Body of pancreas (tissue), 4 donors: ENCODE measurements around the gene GALNT7.

Experiments used
- POLR2A ChIP-seq, 3 donors: fragments of 450-650 bp; IDR thresholded peaks; one replicate each; pipeline ENCODE4 v1.6.1; 2016; ENCODE audit warnings: antibody characterized with exemption in 3 of 3, mild to moderate bottlenecking in 2 of 3
- TF ChIP-seq, protein P1 (sequence below), 7 experiments: fragments of 450-650 bp in 4 of 7; fragments of 200-600 bp in 3 of 7; sonication (generic) in 3 of 7; IDR thresholded peaks; one replicate each; pipeline ENCODE4 v1.5.1; 2016 to 2019; ENCODE audit warnings: antibody characterized with exemption in 7 of 7

DNA sequence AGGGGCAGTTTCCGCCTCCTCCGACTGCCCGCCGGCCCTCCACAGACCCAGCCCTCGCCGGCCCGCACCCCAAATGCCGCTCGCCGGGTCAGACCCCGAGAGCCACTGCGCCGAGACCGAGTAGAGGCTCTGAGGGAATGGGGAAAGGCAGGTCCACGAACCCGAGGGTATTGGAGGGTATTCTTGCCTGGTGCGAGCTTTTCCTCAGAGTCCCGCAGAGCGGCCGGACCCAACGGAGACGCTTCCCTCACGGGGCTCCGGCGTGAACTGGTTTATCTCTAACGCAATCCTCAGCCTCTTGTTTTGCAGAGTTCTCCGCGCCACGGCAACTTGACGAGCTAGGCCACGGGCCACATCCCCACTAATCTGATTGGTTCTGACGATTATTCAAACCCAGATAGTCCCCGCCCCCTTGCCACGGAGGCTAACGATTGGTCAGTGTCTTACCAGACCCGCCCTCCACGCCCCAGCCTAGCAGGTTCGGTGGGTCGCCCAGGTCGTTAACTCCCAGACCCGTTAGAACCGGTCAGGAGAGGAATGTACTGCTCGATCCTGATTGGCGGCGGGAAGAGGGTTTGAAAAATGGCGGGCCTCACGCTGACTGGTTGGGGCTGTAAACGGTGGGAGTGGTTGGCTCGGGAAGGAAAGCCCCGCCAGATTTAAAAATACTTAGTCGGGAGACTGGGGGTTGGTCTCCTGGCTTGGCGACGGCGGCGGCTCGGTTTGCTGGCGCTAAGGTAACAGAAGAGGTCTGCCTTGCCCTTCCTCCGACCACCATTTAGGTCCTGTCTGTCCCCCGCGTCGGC lies 165.7 kb downstream of the GALNT7 start, which contains the start of gene HMGB2:
- TF ChIP-seq POLR2A (IDR thresholded peaks at IDR 0.05), result peak; percentile 83 to 99 (median 98)
- TF ChIP-seq, protein P1, sequence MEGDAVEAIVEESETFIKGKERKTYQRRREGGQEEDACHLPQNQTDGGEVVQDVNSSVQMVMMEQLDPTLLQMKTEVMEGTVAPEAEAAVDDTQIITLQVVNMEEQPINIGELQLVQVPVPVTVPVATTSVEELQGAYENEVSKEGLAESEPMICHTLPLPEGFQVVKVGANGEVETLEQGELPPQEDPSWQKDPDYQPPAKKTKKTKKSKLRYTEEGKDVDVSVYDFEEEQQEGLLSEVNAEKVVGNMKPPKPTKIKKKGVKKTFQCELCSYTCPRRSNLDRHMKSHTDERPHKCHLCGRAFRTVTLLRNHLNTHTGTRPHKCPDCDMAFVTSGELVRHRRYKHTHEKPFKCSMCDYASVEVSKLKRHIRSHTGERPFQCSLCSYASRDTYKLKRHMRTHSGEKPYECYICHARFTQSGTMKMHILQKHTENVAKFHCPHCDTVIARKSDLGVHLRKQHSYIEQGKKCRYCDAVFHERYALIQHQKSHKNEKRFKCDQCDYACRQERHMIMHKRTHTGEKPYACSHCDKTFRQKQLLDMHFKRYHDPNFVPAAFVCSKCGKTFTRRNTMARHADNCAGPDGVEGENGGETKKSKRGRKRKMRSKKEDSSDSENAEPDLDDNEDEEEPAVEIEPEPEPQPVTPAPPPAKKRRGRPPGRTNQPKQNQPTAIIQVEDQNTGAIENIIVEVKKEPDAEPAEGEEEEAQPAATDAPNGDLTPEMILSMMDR (IDR thresholded peaks at IDR 0.05), result peak in 1 of 7 experiments; percentile 6
